HS-27A (cell line): ENCODE data around the gene AFTPH.
"Not testable (repeated sequence)": the region's sequence is repeated elsewhere in the genome, so short reads cannot be mapped to it uniquely, and the experiment has no call there.

Experiments used
- DNase-seq: peaks from one replicate; pipeline ENCODE4 v3.0.0-alpha.2; 2012; ENCODE audit warnings: low read depth, missing footprints

Gene AFTPH

GRCh38 chr2:64493788-64494187, 30.3 kb upstream of the AFTPH start:
- no peak for DNase-seq

GRCh38 chr2:64498438-64498837, 25.7 kb upstream of the AFTPH start:
- no peak for DNase-seq

GRCh38 chr2:64500549-64500948, 23.6 kb upstream of the AFTPH start:
- DNase-seq: no peak

GRCh38 chr2:64501946-64502345, 22.2 kb upstream of the AFTPH start:
- no peak for DNase-seq

- no peak for DNase-seq
These were observed 21.3 kb upstream of the AFTPH start for GRCh38 chr2:64502860-64503259.

GRCh38 chr2:64504774-64505720, 19.1 kb upstream of the AFTPH start:
- DNase-seq: no peak

GRCh38 chr2:64506686-64507085, 17.4 kb upstream of the AFTPH start:
- DNase-seq: no peak

GRCh38 chr2:64514008-64514407, 10.1 kb upstream of the AFTPH start:
- no peak for DNase-seq

GRCh38 chr2:64515086-64515485, 9.0 kb upstream of the AFTPH start:
- no peak for DNase-seq

- DNase-seq: no peak
These were observed 7.2 kb upstream of the AFTPH start for GRCh38 chr2:64516651-64517510.

GRCh38 chr2:64517511-64517884, 6.6 kb upstream of the AFTPH start:
- no peak for DNase-seq

GRCh38 chr2:64522843-64523428, 1.2 kb upstream of the AFTPH start:
- no peak for DNase-seq

- DNase-seq: no peak
These were observed 632 bp downstream of the AFTPH start for GRCh38 chr2:64524604-64525316.

GRCh38 chr2:64525317-64525613, 1.1 kb downstream of the AFTPH start:
- no peak for DNase-seq

GRCh38 chr2:64526034-64526433, 1.9 kb downstream of the AFTPH start:
- DNase-seq: no peak

- DNase-seq: not testable (repeated sequence)
These were observed 6.8 kb downstream of the AFTPH start for GRCh38 chr2:64530946-64531345.

GRCh38 chr2:64532030-64532429, 7.9 kb downstream of the AFTPH start:
- DNase-seq: no peak

- no peak for DNase-seq
These were observed 9.8 kb downstream of the AFTPH start for GRCh38 chr2:64533882-64534281.

GRCh38 chr2:64534363-64534762, 10.2 kb downstream of the AFTPH start:
- DNase-seq: no peak

GRCh38 chr2:64535024-64535423, 10.9 kb downstream of the AFTPH start:
- no peak for DNase-seq

GRCh38 chr2:64537991-64538390, 13.9 kb downstream of the AFTPH start:
- no peak for DNase-seq

GRCh38 chr2:64538764-64539433, 14.8 kb downstream of the AFTPH start:
- no peak for DNase-seq
